HUDEP-2 (cell line): ENCODE measurements around the gene CTNNA1.
"Not testable (repeated sequence)": the region's sequence is repeated elsewhere in the genome, so short reads cannot be mapped to it uniquely, and the experiment has no call there.

Source experiments
- DNase-seq, 76 experiments: peaks; one replicate each; lab custom pipeline; 2025; ENCODE audit not compliant: unreplicated experiment in 76 of 76; lab: John Stamatoyannopoulos, UW

Gene CTNNA1

DNA sequence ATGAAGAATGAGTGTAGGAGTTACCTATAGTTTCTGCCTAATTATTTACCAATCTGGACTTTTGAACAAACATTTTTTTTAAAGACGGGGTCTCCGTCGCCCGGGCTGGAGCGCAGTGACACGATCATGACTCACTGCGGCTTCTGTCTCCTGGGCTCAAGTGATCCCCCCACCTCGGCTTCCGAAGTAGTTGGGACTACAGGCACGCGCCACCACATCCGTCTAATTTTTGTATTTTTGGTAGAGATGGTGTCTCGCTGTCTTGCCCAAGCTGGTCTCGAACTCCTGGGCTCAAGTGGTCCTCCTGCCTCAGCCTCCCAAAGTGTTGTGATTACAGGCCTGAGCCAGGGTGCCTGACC is 1.5 kb downstream of the CTNNA1 start:
- no peak for DNase-seq

DNA sequence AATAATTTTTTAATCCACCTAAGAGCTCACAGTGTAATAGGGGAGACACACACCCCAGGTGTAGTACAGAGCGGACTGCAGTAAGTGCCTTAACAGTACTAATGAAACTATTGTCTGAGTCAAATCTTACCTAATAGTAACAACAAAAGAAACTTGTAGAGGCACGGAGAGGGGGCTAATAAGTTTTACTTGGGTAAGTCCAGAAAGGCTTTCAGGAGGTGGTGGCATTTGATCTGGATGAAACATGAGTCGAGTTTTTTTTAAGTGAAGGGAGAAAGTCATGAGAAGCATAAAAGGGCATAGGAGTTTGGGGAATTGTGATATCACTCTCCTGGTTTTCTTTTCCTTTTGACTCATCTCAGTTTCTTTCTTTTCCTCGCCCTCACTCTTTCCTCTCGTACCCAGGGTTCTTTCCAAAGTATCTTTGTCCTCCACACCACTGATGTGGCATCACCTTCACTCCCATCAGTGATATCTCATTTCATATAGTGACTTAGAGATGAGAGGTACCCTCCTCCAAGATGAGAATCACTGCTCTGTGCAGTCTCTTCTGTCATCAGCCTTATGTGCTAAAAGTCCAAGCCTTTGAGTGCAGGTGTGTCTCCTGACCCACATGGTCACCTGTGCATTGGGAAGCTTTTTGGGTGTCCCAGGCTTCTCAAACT is 2.0 kb downstream of the CTNNA1 start:
- DNase-seq: no peak

DNA sequence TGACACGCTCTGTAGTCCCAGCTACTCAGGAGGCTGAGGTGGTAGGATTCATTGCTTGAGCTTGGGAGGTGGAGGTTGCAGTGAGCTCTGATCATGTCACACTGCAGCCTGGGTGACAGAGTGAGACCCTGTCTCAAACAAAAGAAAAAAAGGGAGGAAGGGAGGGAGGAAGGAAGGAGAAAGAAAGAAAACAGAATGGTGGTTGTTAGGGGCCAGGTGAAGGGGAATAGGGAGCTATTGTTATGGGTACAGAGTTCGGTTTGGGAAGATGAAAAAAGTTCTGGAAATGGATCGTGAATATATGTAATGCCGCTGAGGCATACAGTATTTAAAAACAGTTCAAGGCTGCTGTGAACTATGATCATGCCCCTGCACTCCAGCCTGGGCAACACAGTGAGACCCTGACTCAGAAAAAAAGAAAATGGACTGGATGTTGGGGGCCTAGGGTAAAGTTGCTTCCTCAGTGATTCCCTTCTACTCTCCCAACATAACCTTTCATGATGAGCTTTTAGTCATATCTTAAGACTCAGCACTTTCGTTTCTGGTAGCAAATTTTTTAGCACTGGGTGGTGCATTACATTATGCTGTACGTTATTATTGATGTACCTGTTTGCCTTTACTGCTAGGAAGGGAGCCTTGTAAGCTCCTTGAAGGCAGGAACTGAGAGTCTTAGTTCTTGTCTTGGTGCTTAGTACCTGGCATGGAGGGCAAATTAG is 4.0 kb downstream of the CTNNA1 start:
- DNase-seq: no peak

DNA sequence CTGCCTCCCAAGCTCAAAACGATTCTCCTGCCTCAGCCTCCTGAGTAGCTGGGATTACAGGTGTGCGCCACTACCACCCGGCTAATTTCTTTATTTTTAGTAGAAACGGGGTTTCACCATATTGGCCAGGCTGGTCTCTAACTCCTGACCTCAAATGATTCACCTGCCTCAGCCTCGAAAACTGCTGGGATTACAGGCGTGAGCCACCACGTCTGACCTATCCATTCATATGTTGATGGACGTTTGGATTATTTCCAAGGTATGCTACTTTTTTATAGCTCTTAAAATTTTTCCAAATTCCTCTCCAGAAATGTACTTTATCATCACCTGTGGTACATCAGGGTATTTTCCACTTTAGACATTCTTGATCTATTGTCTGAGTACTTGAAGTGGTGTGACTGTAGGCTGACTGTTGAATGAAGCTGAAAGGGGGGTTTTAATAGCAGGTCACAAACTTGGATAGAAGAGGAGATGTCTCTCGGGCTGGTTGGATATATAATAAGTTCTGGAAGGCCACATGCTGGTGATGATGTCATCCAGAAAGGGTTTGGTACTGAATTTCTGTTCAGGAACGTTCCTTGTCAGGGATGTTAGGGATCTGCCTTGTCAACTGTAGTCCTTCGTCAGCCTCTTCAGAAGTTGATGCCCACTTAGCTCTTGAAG is 7.4 kb downstream of the CTNNA1 start:
- DNase-seq: no peak

DNA sequence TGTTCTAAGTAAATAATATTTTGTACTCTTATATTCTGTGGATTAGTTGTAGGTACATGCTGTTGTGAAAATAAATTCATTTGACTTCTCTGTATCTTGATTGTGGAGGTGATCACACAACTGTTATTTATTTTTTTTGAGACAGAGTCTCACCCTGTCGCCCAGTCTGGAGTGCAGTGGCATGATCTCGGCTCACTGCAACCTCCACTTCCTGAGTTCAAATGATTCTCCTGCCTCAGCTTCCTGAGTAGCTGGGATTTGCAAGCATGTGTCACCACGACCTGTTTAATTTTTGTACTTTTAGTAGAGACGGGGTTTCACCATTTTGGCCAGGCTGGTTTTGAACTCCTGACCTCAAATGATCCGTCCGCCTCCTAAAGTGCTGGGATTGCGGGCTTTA is 7.9 kb downstream of the CTNNA1 start:
- not testable (repeated sequence) for DNase-seq

DNA sequence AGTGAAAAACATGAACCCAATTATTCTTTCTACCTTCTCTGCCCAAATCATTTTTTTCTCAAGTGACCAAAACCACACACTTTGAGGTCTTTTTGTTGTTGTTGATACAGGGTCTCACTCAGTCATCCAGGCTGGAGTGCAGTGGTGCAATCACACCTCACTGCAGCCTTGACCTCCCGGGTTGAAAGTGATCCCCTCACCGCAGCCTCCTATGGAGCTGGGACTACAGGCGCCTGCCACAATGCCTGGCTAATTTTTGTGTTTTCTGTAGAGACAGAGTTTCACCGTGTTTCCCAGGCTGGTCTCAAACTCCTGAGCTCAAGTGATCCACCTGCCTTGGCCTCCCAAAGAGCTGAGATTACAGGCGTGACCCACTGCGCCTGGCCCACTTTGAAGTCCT is 8.4 kb downstream of the CTNNA1 start:
- DNase-seq: not testable (repeated sequence)

DNA sequence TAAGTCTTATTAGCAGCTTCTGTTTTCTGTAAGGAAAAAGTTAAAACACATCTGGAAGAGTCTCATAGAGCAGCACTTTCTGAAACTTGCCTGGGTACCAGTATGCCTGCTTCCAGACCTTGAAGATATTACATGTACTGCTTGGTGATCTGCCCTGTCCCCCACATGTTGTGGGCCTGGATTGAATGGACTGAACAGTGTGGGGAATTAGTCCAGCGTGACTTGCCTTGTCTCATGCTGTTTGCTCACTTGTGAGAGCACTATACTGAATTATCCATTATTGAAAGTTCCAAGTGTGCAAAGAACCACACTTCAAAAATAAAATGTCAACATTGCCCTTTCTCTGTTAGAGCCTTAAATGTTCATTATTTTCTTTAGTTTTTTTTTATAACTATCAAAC is 8.9 kb downstream of the CTNNA1 start:
- DNase-seq: no peak

DNA sequence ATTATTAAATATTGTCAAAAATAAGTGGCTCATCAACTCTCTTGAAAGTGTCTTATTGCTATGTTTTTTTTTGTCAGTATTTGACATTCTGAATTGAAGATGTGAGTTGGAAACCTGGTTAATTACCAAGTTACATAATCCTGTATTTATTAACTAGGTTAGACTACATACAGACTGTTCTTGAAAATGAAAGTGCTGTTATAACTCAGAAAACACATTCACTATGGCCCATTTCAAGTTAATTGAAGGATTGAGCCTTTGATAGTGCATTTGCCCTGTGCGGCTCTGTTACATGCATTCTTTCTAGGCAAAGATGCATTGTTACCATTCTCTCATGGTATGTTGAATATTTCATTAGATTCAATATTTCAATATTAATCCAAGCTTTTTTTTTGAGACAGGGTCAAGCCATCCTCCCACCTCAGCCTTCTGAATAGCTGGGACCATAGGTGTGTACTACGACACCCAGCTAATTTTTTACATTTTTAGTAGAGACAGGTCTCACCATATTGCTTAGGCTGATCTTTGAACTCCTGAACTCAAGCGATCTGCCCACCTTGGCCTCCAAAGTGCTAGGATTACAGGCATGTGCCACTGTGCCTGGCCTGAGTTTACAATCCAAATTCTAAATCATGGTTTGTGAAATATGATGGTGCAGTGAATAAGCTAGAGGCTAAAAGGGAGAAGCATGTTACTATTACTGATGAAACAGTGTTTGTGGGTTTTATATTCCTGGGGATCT is 10.0 kb downstream of the CTNNA1 start:
- no peak for DNase-seq

DNA sequence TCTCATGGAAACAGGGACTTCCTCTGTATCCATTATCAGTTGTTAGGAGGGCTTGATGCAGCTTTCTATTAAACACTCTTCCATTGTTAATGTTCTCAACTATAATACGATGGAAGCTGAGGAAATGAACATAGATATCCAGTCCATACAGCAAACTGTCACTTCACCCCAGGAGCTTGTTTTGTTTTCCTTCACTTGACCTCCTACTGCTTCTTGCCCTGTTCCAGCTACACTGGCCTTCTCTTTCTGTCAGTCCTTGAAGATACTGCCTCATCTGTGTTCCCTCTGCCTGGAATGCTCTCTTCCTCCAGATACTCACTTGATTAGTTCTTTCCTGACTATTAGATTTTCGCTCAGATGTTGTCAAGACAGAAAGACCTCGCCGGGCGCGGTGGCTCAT is 17.1 kb downstream of the CTNNA1 start:
- no peak for DNase-seq

DNA sequence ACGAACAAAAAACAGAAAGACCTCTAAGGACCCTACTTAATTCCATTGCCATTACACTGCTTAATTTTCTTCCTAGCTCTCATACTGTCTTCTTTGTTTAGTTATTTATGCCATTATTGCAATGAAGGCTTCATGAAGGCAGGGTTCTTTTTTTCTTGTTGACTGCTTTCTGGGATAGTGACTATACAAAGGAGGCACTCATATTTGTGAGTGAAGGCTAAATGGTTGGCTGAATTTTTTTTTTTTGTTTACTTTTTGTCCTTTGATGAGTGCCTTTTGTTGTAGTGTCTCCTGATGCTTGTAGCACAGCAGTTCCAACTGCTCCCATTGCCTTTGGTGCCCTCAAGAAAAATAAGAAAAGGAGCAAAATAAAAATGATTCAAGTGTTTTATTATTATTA is 17.8 kb downstream of the CTNNA1 start:
- no peak for DNase-seq

DNA sequence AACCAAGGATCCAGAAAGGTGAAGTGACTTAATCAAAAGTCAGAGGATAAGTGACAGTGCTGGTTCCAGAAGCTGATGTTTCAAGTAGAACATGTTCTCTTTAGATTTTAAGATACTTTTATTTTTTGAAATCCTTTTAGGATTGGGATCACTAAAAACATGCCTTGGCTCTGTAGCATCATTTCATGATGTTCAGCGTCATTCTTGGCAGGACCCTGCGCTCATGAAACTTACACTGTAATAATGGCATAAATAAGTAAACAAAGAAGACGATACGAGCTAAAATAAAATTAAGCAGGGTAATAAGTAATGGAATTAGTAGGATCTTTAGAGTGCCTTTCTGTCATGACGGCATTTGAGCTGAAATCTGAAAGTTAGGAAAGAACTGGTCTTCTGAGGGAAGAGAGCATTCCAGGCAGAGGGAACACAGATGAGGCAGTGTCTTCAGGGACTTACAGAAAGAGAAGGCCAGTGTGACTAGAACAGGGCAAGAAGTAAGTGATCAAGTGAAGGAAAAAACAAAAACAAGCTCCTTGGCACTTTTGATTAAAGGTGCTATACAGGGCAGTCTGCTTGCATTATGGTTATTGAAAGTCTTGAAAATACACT is 19.9 kb downstream of the CTNNA1 start:
- DNase-seq: no peak

DNA sequence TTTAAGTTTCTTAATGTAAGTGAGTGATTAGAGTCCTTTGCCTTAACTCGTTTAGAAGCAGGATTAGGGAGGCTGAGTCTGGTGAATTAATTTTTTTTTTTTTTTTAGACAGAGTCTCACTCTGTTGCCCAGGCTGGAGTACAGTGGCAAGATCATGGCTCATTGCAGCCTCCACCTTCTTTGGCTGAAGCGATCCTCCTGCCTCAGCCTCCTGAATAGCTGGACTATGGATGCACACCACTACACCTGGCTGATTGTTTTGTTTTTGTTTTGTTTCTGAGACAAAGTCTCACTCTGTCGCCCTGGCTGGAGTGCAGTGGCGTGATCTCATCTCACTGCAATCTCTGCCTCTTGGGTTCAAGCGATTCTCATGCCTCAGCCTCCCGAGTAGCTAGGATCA is 20.4 kb downstream of the CTNNA1 start:
- not testable (repeated sequence) for DNase-seq

DNA sequence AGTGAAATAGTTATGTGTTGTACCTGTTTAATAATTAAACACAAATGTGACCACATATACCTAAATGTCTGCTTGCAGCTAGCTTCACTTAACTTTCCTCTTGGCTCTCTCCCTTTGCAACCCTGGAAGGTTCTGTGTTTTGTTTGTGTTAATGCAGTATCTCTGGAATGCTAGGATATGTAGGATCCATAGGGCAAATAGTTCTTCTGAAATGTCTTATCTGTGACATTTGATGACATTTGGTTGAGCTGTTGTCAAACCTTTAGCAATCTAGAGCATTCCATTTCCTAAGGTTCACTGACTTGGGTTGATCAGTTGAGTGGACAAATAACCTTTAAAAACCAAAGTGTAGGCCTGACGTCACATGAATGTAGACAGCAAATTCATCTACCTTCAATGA is 21.8 kb downstream of the CTNNA1 start:
- DNase-seq: no peak

DNA sequence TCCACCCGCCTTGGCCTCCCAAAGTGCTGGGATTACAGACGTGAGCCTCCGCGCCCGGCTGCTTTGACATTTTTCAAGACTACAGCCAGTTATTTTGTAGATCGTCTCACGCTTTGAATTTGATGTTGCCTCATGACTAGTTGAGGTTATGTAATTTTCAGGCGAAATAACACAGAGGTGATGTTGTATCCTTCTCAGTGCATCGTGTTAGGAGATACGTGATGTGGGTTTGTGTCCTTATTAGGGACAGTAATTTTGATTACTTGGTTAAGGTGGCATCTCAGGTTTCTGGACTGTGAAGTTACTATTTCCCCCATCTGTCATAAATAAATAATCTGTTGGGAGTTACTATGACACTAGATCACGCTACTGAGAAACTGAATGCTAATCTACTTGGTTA is 25.0 kb downstream of the CTNNA1 start:
- DNase-seq: no peak

DNA sequence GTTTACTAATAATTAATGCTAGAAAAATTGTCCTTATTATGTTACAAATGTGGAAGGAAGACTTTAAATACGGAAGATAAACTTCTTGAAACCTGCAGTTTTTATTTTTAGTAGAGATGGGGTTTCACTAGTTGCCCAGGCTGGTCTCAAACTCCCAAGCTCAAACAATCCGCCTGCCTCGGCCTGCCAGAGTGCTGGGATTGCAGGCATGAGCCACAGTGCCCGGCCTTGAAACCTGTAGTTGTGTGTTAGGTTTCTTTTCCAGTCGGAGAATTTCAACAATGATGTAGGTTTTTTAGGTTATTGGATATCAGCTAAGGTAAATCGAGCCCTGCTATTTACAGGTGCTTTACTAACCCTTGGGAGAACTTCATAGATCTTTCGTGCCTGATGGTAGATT is 30.8 kb downstream of the CTNNA1 start:
- no peak for DNase-seq

DNA sequence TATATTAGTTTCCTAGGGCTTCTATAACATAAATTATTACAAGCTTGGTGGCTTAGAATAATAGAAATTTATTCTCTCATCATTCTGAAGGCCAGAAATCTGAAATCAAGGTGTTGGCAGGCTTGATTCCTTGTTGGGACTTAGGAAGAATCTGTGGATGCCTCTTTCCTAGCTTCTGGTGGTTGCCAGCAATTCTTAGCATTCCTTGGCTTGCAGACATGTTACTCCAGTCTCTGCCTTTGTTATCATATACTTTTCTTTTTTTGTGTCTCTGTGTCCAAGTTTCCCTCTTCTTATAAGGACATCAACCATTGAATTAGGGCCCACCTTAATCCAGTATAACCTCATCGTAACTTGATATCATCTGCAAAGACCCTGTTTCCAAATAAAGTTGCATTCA is 31.4 kb downstream of the CTNNA1 start:
- DNase-seq: no peak

DNA sequence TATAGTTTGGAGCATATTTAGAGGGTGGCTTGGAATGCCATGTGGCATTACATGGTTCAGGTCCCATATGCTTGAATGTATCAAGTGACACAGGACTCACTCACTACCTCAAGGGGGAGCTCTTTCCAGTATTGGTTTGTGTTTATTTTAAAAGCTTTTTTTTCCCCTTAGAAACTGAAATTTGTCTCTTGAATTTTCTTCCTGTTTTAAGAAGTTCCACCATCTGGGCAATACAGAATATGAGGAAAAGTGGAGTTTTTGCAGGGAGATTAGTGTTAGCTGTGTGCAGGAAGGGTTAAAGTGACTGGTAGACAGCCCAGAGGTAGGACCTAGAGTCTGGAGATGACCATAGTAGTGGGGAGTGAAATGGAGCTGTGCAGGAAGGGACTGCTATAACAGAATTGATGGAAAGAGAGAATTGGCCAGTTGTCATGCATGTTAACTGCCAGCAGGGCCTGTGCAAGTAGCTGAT is 36.6 kb downstream of the CTNNA1 start:
- DNase-seq: peak in 18 of 76 experiments; percentile 1 to 40 (median 20)

DNA sequence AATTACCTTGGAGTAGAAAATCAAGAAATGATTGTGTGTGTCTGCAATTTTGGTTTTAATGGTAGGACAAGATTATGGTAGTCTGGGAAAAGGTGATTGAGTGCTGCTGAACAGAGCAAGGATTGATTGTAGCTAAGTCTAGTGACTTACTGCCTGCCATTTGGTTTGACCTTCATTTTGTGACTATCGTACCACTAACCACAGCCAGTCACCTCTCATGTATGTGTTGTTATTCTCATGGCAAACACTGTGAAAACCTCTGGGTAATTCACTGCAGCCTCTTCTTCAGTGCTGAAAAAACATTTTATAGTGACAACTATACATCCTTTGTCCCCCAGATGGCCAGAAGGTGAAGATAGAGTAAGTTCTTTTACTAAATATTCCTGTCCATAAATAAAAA is 37.5 kb downstream of the CTNNA1 start:
- no peak for DNase-seq

DNA sequence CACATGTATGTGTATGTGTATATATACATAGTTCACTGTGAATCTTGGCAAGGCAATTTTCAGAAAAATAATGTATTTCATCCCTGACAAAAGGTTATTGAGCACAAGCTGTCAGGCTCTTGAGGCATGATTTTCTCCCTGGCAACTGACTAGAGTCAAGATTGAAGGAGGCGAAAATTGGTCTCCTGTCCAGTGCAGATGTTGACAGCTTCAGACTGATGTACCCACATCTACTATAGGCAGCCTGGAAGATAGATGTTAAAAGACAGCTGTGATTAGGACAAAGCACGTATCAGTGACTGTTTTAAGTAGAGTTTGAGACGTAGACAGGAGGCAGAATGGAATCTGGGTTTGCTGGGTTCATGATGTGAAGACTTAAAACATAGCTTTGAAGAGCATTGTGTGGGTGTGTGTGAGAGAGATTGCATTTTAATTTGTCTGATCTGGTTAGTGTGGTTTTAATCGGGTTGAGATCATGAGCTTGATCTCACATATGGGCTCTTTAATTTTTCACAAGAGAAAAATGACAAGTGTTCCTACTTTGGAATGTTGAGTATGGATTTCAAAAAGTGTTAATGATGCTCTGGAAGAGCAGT is 39.1 kb downstream of the CTNNA1 start:
- DNase-seq: no peak

DNA sequence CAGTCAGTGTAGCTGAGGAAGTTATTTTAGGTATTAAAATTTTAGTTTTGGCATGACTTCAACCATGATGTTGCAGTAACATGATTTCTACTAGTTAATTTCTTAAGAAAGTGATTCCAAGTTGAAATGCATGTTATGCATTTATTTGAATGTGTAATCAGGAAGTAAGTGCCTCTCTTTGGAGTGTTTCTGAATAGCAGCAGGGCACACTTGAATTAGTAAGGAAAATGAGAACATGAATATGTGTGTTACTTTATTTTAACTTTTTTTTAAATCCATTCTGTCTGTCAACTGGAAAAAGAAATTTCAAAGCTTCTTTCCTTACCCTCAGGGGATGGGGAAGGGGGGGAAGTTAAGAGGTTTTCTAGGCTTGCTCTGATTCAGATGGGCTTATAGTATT is 40.4 kb downstream of the CTNNA1 start:
- DNase-seq: no peak

DNA sequence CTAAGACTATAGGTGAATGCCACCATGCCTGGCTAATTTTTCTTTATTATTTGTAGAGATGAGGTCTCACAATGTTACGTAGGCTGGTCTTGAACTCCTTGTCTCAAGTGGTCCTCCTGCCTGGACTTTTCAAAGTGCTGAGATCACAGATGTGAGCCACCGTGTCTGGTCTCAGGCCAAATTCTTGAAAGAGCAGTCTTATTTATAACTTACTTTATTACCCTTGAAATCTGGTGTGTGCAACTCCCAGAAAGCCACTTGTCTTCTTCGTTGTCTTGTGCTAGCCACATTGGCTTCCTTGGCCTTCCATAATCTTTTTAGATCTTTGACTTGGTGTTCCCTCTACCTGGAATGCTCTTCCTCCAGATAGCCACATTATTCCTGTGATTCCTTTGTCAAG is 50.1 kb downstream of the CTNNA1 start:
- no peak for DNase-seq
